ENCODE data around the gene SELENOT.
A peak's percentile ranks its signal among the peaks of the same experiment; 100 is the strongest.
"Not testable (repeated sequence)": the region's sequence is repeated elsewhere in the genome, so short reads cannot be mapped to it uniquely, and the experiment has no call there.

The SELENOT gene

GRCh38 chr3:150607267-150608065 lies 4.3 kb downstream of the SELENOT start:
- DNase-seq: no peak

- DNase-seq: no peak
Measured at GRCh38 chr3:150609988-150610387, 6.9 kb downstream of the SELENOT start.

GRCh38 chr3:150610785-150611184 lies 7.7 kb downstream of the SELENOT start:
- DNase-seq: no peak

GRCh38 chr3:150611666-150612065 lies 8.5 kb downstream of the SELENOT start:
- no peak for DNase-seq

GRCh38 chr3:150612494-150612893 lies 9.4 kb downstream of the SELENOT start:
- DNase-seq: no peak

GRCh38 chr3:150613034-150613433 lies 9.9 kb downstream of the SELENOT start:
- no peak for DNase-seq

GRCh38 chr3:150613709-150614480 lies 10.8 kb downstream of the SELENOT start:
- no peak for DNase-seq

- DNase-seq: no peak
Measured at GRCh38 chr3:150620002-150620689, 17.0 kb downstream of the SELENOT start.

- DNase-seq: not testable (repeated sequence)
Measured at GRCh38 chr3:150622955-150623354, 19.8 kb downstream of the SELENOT start.

- DNase-seq: peak; percentile 78
Measured at GRCh38 chr3:150623945-150624344, 20.8 kb downstream of the SELENOT start.

GRCh38 chr3:150626148-150626930 lies 23.2 kb downstream of the SELENOT start:
- DNase-seq: no peak

- DNase-seq: no peak
Measured at GRCh38 chr3:150627557-150627956, 24.4 kb downstream of the SELENOT start.

- DNase-seq: no peak
Measured at GRCh38 chr3:150631515-150632221, 28.5 kb downstream of the SELENOT start.

GRCh38 chr3:150635076-150635475 lies 32.0 kb downstream of the SELENOT start:
- no peak for DNase-seq

- DNase-seq: peak; percentile 30
Measured at GRCh38 chr3:150635526-150635925, 32.4 kb downstream of the SELENOT start.

- DNase-seq: no peak
Measured at GRCh38 chr3:150636258-150636657, 33.1 kb downstream of the SELENOT start.

GRCh38 chr3:150639262-150639661 lies 36.1 kb downstream of the SELENOT start:
- DNase-seq: no peak

- no peak for DNase-seq
Measured at GRCh38 chr3:150640256-150640655, 37.1 kb downstream of the SELENOT start.

GRCh38 chr3:150653110-150653561 lies 50.0 kb downstream of the SELENOT start:
- DNase-seq: no peak

GRCh38 chr3:150656316-150656715 lies 53.2 kb downstream of the SELENOT start:
- no peak for DNase-seq

GRCh38 chr3:150662410-150663200 lies 59.5 kb downstream of the SELENOT start:
- DNase-seq: no peak
